OCI-LY7 (cell line): ENCODE results near the gene MIB2. TPM values are rescaled to one million over a fixed set of nuclear protein-coding genes. Genes with fewer than 3 reads are reported as not detected.

Experiments
- BruUV-seq: library from RNA; stranded (reverse); fragments of 400-500 nt; replicated peaks from 2 replicates; lab custom pipeline; 2021; lab: Mats Ljungman, UMichigan
- CTCF ChIA-PET: fragments of 300-600 bp; sonication (Branson Sonifier 250); formaldehyde crosslinking; loops from one replicate; lab custom pipeline; 2022; ENCODE audit warnings: antibody characterized with exemption; ENCODE audit not compliant: unreplicated experiment; lab: Charles Lee
- POLR2A ChIA-PET: fragments of 300-600 bp; sonication (Branson Sonifier 250); formaldehyde crosslinking; loops from one replicate; lab custom pipeline; 2022; ENCODE audit warnings: antibody characterized with exemption; lab: Charles Lee
- DNase-seq: peaks from one replicate; pipeline ENCODE4 v3.0.0-alpha.2; 2015; ENCODE audit warnings: low spot score
- H2AFZ ChIP-seq: fragments of 200-600 bp; sonication (generic), shearing (Covaris generic); 2 replicates; pipeline ENCODE4 v1.6.1; 2014; ENCODE audit warnings: mild to moderate bottlenecking, antibody characterized with exemption, low read length, moderate library complexity
- H3K27ac ChIP-seq: fragments of 200-600 bp; sonication (generic); 2 replicates; pipeline ENCODE4 v1.5.1; 2014; ENCODE audit warnings: mixed run types, low read depth, mild to moderate bottlenecking, moderate library complexity, low read length, inconsistent platforms; ENCODE audit not compliant: poor library complexity, severe bottlenecking
- H3K36me3 ChIP-seq: fragments of 200-600 bp; sonication (generic); 2 replicates; pipeline ENCODE4 v1.6.1; 2014; ENCODE audit warnings: mild to moderate bottlenecking, antibody characterized with exemption, low read length, moderate library complexity, mixed read lengths; ENCODE audit not compliant: insufficient read depth
- H3K4me1 ChIP-seq: fragments of 200-600 bp; sonication (generic); 2 replicates; pipeline ENCODE4 v1.5.1; 2014; ENCODE audit warnings: mild to moderate bottlenecking, low read length; ENCODE audit not compliant: insufficient read depth, poor library complexity, severe bottlenecking
- H3K4me2 ChIP-seq: fragments of 200-600 bp; sonication (generic); 2 replicates; pipeline ENCODE4 v1.6.1; 2014; ENCODE audit warnings: mild to moderate bottlenecking, low read length
- H3K4me3 ChIP-seq: fragments of 200-600 bp; sonication (generic); 2 replicates; pipeline ENCODE4 v1.5.1; 2014; ENCODE audit warnings: mild to moderate bottlenecking, low read depth, low read length; ENCODE audit not compliant: poor library complexity, severe bottlenecking
- H3K79me2 ChIP-seq: fragments of 200-600 bp; sonication (generic); 2 replicates; pipeline ENCODE4 v1.6.1; 2016; ENCODE audit warnings: low read depth, mild to moderate bottlenecking, low read length, moderate library complexity, mixed read lengths; ENCODE audit not compliant: insufficient read depth
- H3K9me2 ChIP-seq: fragments of 200-600 bp; sonication (generic); 2 replicates; pipeline ENCODE4 v1.6.1; 2016; ENCODE audit warnings: mild to moderate bottlenecking, low read length, mixed read lengths; ENCODE audit not compliant: insufficient read depth
- H3K9me3 ChIP-seq: fragments of 200-600 bp; sonication (generic); 2 replicates; pipeline ENCODE4 v1.6.1; 2014; ENCODE audit warnings: mild to moderate bottlenecking, mixed run types, low read length, mixed read lengths
- H4K20me1 ChIP-seq: fragments of 200-600 bp; sonication (generic); 2 replicates; pipeline ENCODE4 v1.6.1; 2014; ENCODE audit warnings: mild to moderate bottlenecking, antibody characterized with exemption, low read length, moderate library complexity, mixed read lengths; ENCODE audit not compliant: insufficient read depth
- CTCF ChIP-seq: fragments of 200-600 bp; sonication (generic); conservative IDR thresholded peaks from 2 replicates; pipeline ENCODE4 v1.5.1; 2014; ENCODE audit warnings: mild to moderate bottlenecking, antibody characterized with exemption, low read length, moderate library complexity, mixed read lengths
- EZH2phosphoT487 ChIP-seq: fragments of 200-600 bp; sonication (generic); IDR thresholded peaks from 2 replicates; pipeline ENCODE4 v1.6.1; 2018; ENCODE audit warnings: low read depth, borderline replicate concordance, mild to moderate bottlenecking, mixed run types, antibody characterized with exemption, low read length, moderate library complexity, mixed read lengths
- intact Hi-C: fragments of 100-400 bp; cut with micrococcal nuclease; formaldehyde crosslinking; loops from one replicate; pipeline ENCODE4 v1.10.0; 2022; ENCODE audit not compliant: unreplicated experiment
- total RNA-seq, 2 experiments: library from RNA; depleted of rRNA in 1 of 2; stranded (reverse); fragments of >200 nt in 1 of 2; shearing (Covaris generic) in 1 of 2; gene quantifications; 2 replicates each; pipeline ENCODE4 v1.2.3, GENCODE V29; 2014 to 2022

The MIB2 gene
- total RNA-seq, 2 experiments from 2014 or later = 54.0 to 64.9 TPM

GRCh38 chr1:1567891-1568291, 47.4 kb upstream of the MIB2 start:
- intact Hi-C loops = no loop called here
- peaks cover 8% of the 10 kb centered on the region for H3K4me1 ChIP-seq
- POLR2A ChIA-PET = no interaction called here
- H3K36me3 ChIP-seq = peaks cover 92% of the 10 kb centered on the region
- CTCF ChIA-PET = no interaction called here
- DNase-seq = no peak
- no peak overlapping the region for H3K4me3 ChIP-seq
- no peak overlapping the region for H3K4me2 ChIP-seq
- no peak overlapping the region for H2AFZ ChIP-seq
- H3K9me3 ChIP-seq = no peaks in the 10 kb centered on the region
- TF ChIP-seq EZH2phosphoT487 (no peak), CTCF (no peak)
- no TSS peak for BruUV-seq
- no peak overlapping the region for H3K27ac ChIP-seq
- H3K9me2 ChIP-seq = no peaks in the 10 kb centered on the region
- peaks cover 92% of the 10 kb centered on the region for H3K79me2 ChIP-seq
- H4K20me1 ChIP-seq = 0 out of 2 replicates have a peak, but pooled peaks cover 13% of the 10 kb centered on the region

GRCh38 chr1:1569341-1569740, 46.0 kb upstream of the MIB2 start:
- Histone ChIP-seq H3K9me2 (no peaks in the 10 kb centered on the region), H3K27ac (no peak overlapping the region), H2AFZ (no peak overlapping the region), H3K9me3 (no peaks in the 10 kb centered on the region), H3K4me2 (no peak overlapping the region), H3K79me2 (peaks cover 99% of the 10 kb centered on the region), H4K20me1 (0 out of 2 replicates have a peak, but pooled peaks cover 12% of the 10 kb centered on the region), H3K4me1 (peaks cover 13% of the 10 kb centered on the region), H3K36me3 (peaks cover 81% of the 10 kb centered on the region), H3K4me3 (no peak overlapping the region)
- intact Hi-C loops = no loop called here
- no TSS peak for BruUV-seq
- no peak for DNase-seq
- ChIA-PET POLR2A (no interaction called here), CTCF (no interaction called here)
- no peak for TF ChIP-seq CTCF
- no peak for TF ChIP-seq EZH2phosphoT487
